DND-41 (cell line): ENCODE data around the gene P2RX2.

Experiments used
- ATAC-seq: fragments of 200-7000 bp; cut with Tn5 transposase; 3 replicates; pipeline ENCODE4 v1.9.1; 2021; ENCODE audit warnings: low read depth; ENCODE audit not compliant: insufficient read depth
- DNase-seq: peaks from one replicate; pipeline ENCODE4 v3.0.0-alpha.2; 2020
- H2AFZ ChIP-seq: 2 replicates; pipeline ENCODE4 v1.6.0; 2012; ENCODE audit warnings: low read depth, low read length
- H3K27ac ChIP-seq: 2 replicates; pipeline ENCODE4 v1.5.1; 2012; ENCODE audit warnings: low read length, inconsistent platforms
- H3K27me3 ChIP-seq: fragments of 200-600 bp; sonication (generic); 2 replicates; pipeline ENCODE4 v1.6.0; 2012; ENCODE audit warnings: low read length, mild to moderate bottlenecking, inconsistent platforms; ENCODE audit not compliant: insufficient read depth, poor library complexity
- H3K36me3 ChIP-seq: 2 replicates; pipeline ENCODE4 v1.5.1; 2012; ENCODE audit warnings: low read length, inconsistent platforms; ENCODE audit not compliant: insufficient read depth
- H3K4me1 ChIP-seq: 2 replicates; pipeline ENCODE4 v1.5.1; 2012; ENCODE audit warnings: mild to moderate bottlenecking, low read length; ENCODE audit not compliant: insufficient read depth
- H3K4me2 ChIP-seq: 2 replicates; pipeline ENCODE4 v1.6.0; 2012; ENCODE audit warnings: mild to moderate bottlenecking, moderate library complexity, low read length, inconsistent platforms; ENCODE audit not compliant: insufficient read depth
- H3K4me3 ChIP-seq, 2 experiments: fragments of 200-600 bp in 1 of 2; shearing (Covaris generic) in 1 of 2; 2 replicates each; pipeline ENCODE4 v1.5.1; 2012 to 2016; ENCODE audit warnings: inconsistent platforms in 2 of 2, low read length in 2 of 2, mild to moderate bottlenecking in 2 of 2, low read depth in 1 of 2, moderate library complexity in 1 of 2
- H3K79me2 ChIP-seq: 2 replicates; pipeline ENCODE4 v1.6.0; 2012; ENCODE audit warnings: low read length, inconsistent platforms; ENCODE audit not compliant: insufficient read depth
- H3K9ac ChIP-seq: 2 replicates; pipeline ENCODE4 v1.6.0; 2012; ENCODE audit warnings: low read depth, mild to moderate bottlenecking, inconsistent platforms, low read length, moderate library complexity
- H3K9me3 ChIP-seq: 2 replicates; pipeline ENCODE4 v1.5.1; 2012; ENCODE audit warnings: low read length, moderate library complexity, mild to moderate bottlenecking, inconsistent platforms; ENCODE audit not compliant: insufficient read depth, severe bottlenecking
- H4K20me1 ChIP-seq: 2 replicates; pipeline ENCODE4 v1.6.0; 2012; ENCODE audit warnings: low read length; ENCODE audit not compliant: insufficient read depth
- EZH2 ChIP-seq: IDR thresholded peaks from 3 replicates; pipeline ENCODE4 v1.6.1; 2012; ENCODE audit warnings: borderline replicate concordance, low read depth, mild to moderate bottlenecking, moderate library complexity, low read length, inconsistent platforms; ENCODE audit not compliant: severe bottlenecking
- TF ChIP-seq, protein P1 (sequence below): IDR thresholded peaks from 2 replicates; pipeline ENCODE4 v1.5.1; 2012; ENCODE audit warnings: borderline replicate concordance, low read length, moderate library complexity, mild to moderate bottlenecking; ENCODE audit not compliant: poor library complexity, severe bottlenecking; ENCODE audit errors: extremely low read depth

Gene P2RX2

DNA sequence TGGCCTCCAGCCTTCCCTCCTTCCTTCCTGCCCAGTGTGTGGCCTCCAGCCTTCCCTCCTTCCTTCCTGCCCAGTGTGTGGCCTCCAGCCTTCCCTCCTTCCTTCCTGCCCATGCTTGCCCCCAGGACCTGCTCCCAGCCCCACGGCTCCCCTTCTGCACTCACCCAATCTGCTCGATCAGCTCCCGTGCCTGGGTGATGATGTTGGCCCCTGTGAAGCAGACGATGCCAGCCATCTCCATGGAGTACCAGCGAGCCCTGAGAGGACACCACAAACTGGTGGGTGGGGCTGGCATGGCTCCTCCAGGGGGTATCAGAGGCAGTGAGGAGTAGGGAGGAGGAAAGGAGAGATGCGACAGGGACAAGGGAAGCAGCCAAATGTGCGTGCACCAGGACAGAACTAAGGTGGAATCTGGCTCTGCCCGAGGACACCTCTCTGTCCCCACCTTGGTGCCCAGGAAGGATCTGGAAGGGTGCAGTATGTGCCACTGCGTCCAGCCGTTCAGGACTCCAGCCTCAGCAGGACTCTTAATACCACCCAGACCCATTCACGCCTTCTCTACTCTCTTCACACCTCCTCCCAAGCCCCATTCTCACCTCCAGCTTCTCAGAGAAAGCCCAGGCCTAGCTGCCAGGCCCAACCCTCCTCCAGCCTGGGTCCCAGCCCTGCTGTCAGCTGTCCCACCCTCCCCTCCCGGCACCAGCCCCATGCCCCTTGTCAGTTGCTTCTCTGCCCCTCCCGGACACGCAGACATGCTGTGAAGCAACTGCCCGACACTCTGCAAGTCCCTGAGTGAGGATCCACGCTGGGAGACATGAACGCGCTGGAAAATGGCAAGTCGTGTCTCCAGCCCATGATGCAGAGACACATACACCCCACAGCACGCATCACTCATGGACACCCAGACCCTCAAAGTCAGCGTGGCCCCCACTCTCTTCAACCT is 45.9 kb downstream of the P2RX2 start:
- Histone ChIP-seq H3K4me1 (peaks cover 61% of the 10 kb centered on the region), H3K4me3 (no peak overlapping the region), H3K9ac (no peak overlapping the region; the same call in 1 of the 2 replicates), H3K27me3 (no peaks in the 10 kb centered on the region), H2AFZ (no peak overlapping the region), H3K36me3 (peaks cover 100% of the 10 kb centered on the region), H4K20me1 (peaks cover 40% of the 10 kb centered on the region), H3K4me2 (no peak overlapping the region), H3K9me3 (no peaks in the 10 kb centered on the region), H3K79me2 (peaks cover 31% of the 10 kb centered on the region; the same call in 1 of the 2 replicates), H3K27ac (peak overlapping the region; percentile 86)
- DNase-seq (no peak), ATAC-seq (no peak)
- TF ChIP-seq EZH2 = no peak
- TF ChIP-seq, protein P1, sequence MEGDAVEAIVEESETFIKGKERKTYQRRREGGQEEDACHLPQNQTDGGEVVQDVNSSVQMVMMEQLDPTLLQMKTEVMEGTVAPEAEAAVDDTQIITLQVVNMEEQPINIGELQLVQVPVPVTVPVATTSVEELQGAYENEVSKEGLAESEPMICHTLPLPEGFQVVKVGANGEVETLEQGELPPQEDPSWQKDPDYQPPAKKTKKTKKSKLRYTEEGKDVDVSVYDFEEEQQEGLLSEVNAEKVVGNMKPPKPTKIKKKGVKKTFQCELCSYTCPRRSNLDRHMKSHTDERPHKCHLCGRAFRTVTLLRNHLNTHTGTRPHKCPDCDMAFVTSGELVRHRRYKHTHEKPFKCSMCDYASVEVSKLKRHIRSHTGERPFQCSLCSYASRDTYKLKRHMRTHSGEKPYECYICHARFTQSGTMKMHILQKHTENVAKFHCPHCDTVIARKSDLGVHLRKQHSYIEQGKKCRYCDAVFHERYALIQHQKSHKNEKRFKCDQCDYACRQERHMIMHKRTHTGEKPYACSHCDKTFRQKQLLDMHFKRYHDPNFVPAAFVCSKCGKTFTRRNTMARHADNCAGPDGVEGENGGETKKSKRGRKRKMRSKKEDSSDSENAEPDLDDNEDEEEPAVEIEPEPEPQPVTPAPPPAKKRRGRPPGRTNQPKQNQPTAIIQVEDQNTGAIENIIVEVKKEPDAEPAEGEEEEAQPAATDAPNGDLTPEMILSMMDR = no peak

DNA sequence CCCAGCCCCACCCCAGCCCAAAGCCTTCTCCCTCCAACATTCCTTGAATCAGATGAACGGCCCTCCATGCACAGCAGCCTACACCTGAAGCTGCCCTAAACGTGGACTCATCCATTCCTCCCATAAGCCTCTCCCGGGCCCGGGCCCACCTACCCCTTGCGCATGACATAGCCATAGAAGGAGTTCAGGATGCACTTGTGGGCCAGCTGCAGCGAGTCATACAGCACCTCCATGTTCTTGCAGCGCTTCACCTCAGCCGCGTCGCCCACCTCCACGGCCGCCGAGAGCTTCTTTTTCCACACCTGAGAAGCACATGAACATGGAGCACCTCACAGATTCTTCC is 46.5 kb downstream of the P2RX2 start:
- no peak for ATAC-seq
- Histone ChIP-seq H3K27me3 (no peaks in the 10 kb centered on the region), H3K36me3 (peaks cover 99% of the 10 kb centered on the region), H3K4me3 (no peak overlapping the region), H3K9me3 (no peaks in the 10 kb centered on the region), H2AFZ (no peak overlapping the region), H4K20me1 (peaks cover 40% of the 10 kb centered on the region), H3K79me2 (peaks cover 31% of the 10 kb centered on the region; the same call in 1 of the 2 replicates), H3K9ac (no peak overlapping the region; the same call in 1 of the 2 replicates), H3K4me1 (peaks cover 61% of the 10 kb centered on the region), H3K4me2 (no peak overlapping the region), H3K27ac (0 out of 2 replicates have a peak overlapping the region, but pooled peaks have one; percentile 86)
- no peak for DNase-seq
- TF ChIP-seq, protein P1 = no peak
- no peak for TF ChIP-seq EZH2

DNA sequence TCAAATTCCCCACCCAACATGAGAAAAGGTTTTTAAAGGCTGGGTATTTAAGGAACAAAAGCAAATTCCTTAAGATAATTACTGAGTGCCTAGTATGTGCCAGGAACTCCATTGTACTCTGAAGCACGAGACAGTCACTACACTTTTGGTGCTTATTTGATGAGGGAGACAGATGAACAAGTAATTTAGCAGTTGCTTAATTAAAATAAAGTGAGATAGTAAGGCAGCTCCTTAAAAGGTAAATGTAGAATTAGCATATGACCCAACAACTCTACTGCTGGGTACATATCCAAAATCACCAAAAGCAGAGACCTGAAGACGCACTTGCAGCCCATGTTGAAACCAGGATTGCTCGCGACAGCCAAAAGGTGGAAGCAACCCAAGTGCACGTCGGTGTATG is 47.2 kb downstream of the P2RX2 start:
- no peaks in the 10 kb centered on the region for H3K27me3 ChIP-seq
- peaks cover 96% of the 10 kb centered on the region for H3K36me3 ChIP-seq
- no peak overlapping the region for H3K4me2 ChIP-seq
- H3K9ac ChIP-seq = no peak overlapping the region
- DNase-seq (no peak), ATAC-seq (no peak)
- H3K4me3 ChIP-seq = no peak overlapping the region
- H4K20me1 ChIP-seq = peaks cover 37% of the 10 kb centered on the region
- TF ChIP-seq, protein P1 = no peak
- TF ChIP-seq EZH2 = no peak
- peaks cover 61% of the 10 kb centered on the region for H3K4me1 ChIP-seq
- peaks cover 33% of the 10 kb centered on the region; the same call in 1 of the 2 replicates for H3K79me2 ChIP-seq
- no peak overlapping the region for H2AFZ ChIP-seq
- H3K9me3 ChIP-seq = no peaks in the 10 kb centered on the region
- no peak overlapping the region; the same call in 1 of the 2 replicates for H3K27ac ChIP-seq
